RPMI8226 (cell line): ENCODE results near the gene ZFX.
A peak's percentile ranks its signal among the peaks of the same experiment; 100 is the strongest.
"Not testable (repeated sequence)": the region's sequence is repeated elsewhere in the genome, so short reads cannot be mapped to it uniquely, and the experiment has no call there.

Experiments
- DNase-seq: peaks from one replicate; pipeline ENCODE4 v3.0.0-alpha.2; 2015

Gene ZFX

GRCh38 chrX:24149351-24150050 is at the start of gene ZFX:
Gene ZFX (plus strand): TSS chrX:24149729. CDS start chrX:24172743, 23,014 bp downstream.
- DNase-seq: peak; percentile 64

- DNase-seq: no peak
Observed at GRCh38 chrX:24100713-24101112, 48.8 kb upstream of the ZFX start.

DNA sequence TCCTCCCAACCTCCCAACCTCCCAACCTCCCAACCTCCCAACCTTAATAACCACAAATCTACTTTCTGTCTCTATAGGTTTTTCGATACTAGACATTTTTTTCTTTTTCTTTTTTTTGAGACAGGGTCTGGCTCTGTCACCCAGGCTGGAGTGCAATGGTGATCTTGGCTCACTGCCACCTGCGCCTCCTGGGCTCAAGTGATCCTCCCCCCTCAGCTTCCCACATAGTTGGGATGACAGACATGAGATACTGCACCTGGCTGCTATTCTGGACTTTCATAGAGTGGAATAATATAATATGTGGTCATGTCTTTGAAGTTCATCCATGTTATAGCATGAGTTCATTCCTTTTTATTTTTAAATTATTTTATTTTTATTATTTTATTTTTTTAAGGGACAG is 39.5 kb upstream of the ZFX start:
- DNase-seq: no peak

DNA sequence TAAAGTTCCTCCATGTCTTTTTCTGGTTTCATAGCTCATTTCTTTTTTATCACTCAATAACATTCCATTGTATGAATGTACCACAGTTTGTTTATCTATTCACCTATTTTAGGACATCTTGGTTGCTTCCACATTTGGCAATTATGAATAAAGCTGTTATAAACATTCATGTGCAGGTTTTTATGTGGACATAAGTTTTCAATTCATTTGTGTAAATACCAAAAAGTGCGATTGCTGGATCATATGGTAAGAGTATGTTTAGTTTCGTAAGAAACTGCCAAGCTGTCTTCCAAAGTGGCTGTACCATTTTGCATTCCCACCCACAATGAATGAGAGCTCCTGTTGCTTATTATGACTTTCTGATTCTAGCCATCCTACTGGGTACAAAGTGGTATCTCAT is 36.3 kb upstream of the ZFX start:
- DNase-seq: no peak

GRCh38 chrX:24117258-24117657 is 32.3 kb upstream of the ZFX start:
- DNase-seq: no peak

- no peak for DNase-seq
Observed at GRCh38 chrX:24124244-24124799, 25.2 kb upstream of the ZFX start.

DNA sequence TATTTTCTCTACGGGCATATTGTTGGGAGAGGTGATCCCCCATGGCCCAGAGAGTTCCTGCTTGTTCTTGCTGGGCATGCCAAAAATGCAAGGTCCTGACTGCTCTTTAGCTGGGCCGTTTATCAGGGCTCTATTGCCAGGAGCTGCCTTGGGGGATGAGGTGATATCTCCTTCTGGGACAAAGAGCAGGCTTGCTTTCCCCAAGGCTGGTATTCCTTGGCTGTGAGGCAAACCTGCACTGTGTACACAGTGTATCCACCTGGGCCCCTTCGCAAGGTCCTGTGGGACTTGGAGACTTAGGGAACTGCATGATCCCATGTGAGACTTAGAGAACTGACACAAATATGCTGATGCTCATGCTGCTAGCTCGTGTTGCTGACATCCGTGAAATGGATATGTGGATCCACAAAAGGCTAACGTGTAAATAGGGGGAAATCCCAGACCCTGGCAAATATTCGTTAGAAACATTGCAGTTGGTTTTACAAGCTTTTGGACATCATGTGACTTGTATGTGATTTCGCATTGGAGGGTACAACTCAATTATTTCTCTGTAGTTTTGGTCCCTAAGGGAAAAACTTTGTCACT is 24.4 kb upstream of the ZFX start:
- no peak for DNase-seq

- DNase-seq: no peak
Observed at GRCh38 chrX:24131476-24131875, 18.1 kb upstream of the ZFX start.

DNA sequence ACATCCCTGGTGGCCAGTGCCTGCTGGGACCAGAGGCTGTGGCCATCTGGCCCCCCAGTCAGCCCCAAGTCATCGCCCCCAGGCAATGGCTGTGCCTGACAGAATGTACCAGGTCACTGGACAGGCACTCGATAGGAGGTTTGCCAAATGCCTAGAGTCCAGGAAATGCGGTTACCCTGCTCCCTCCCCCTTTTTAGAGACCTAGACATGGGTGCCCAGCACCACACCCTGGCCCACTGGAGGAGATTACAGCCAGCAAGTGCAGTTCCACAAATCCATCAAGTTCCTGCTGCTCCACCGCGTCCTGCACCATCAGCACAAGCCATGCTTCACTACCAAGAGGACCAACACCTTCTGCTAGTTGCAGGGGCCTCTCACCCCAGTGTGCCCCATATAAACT is 16.2 kb upstream of the ZFX start:
- DNase-seq: no peak

DNA sequence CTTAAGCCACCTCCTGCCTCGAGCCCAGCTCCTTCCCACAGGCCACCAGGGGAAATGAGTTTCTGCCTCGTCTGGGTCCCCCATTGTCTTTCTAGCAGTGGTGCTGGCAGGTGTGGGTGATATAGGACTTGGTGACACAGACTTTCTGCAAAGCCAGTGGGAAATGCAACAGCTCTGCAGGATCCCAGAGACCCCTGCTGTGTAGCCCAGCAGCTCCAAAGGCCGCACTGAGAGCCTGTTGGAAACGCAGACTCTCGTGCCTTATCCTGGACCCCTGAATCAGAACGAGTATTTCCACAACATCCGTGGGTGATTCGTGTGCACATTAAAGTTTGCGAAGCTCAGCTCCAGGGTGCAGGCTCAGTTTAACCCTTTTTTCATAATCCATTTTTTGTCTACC is 13.8 kb upstream of the ZFX start:
- DNase-seq: not testable (repeated sequence)

DNA sequence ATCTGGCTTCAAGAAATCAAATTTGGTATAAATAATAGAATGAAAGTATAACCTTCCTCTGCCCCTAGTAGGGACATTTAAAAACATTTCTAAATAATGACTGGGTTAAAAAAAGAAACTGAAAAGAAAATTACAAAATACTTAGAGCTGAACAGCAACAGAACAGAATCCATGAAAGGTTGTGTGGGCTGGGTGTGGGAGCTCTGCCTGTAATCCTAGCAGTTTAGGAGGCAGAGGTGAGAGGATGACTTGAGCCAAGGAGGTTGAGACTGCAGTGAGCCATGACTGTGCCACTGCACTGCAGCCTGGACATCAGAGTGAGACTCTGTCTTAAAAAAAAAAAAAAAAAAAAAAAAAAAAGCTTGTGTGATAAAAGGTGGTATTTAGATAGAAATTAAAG is 12.3 kb upstream of the ZFX start:
- DNase-seq: no peak

- not testable (repeated sequence) for DNase-seq
Observed at GRCh38 chrX:24143982-24144381, 5.5 kb upstream of the ZFX start.

GRCh38 chrX:24144528-24144927 is 5.0 kb upstream of the ZFX start:
- no peak for DNase-seq

- DNase-seq: no peak
Observed at GRCh38 chrX:24145303-24146186, 4.0 kb upstream of the ZFX start.

DNA sequence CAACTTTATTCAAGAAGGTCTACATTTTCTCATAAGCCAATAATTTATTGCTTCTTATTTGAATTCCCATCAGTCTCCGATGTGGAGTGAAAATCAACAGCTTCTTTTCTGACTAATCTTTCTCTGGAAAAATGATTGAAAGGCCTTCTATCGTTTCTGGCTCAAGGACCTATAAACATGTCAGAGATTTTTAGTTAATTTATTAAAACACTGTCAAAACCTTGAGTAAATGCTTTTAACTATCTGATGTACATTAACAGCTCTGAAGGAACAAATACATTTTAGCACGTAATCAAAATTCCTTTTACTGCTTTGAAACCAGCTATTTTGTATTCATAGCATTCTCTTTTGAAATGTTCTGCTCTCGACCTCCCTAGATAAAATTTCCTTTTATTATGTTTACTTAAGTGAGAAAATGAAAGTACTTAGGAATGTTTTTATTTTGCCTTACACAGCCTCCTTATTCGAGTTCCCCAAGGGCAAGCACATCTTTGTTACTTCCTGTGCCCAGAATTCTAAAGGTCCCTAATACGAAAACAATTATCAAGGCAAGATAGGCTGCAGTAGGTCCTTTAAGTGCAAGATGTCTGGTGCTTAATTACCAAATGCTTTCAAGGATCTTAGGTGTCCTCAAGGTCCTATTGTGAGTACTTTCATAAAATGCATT is 3.1 kb upstream of the ZFX start:
- DNase-seq: no peak

DNA sequence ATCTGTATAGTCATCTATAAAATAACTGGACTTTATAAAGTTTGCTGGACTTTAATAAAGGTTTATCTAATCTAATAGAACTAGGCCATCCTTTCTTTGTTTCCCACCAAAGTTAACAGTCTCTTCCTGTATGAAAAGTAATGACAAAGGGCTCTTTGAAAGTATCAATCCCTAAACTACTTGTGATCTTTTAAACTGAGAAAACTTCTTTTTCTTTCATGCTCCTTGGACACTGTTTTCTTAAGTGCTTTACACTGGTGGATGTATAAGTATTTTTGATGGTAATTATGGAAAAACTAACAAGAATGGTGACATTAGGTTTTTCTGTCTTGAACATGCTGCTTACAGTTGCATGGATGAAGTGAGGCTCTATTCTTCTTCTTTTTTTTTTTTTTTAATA is 2.4 kb upstream of the ZFX start:
- no peak for DNase-seq

- DNase-seq: no peak
Observed at GRCh38 chrX:24148121-24148520, 1.4 kb upstream of the ZFX start.

GRCh38 chrX:24148535-24149350 is 786 bp upstream of the ZFX start:
- DNase-seq: peak; percentile 43

GRCh38 chrX:24150051-24150790 is 692 bp downstream of the ZFX start:
- DNase-seq: peak; percentile 88

GRCh38 chrX:24150898-24151297 is 1.4 kb downstream of the ZFX start:
- no peak for DNase-seq

- no peak for DNase-seq
Observed at GRCh38 chrX:24151513-24151912, 2.0 kb downstream of the ZFX start.
